Suprapubic skin (tissue), 3 donors: Measurements from ENCODE around the gene CACNG3.

Experiments
- CTCF ChIP-seq, 2 donors: fragments of 200-600 bp in 1 of 2; fragments of 450-650 bp in 1 of 2; sonication (generic) in 1 of 2; IDR thresholded peaks; one replicate each; pipeline ENCODE4 v1.5.1; 2016 to 2019; ENCODE audit warnings: antibody characterized with exemption in 2 of 2, mild to moderate bottlenecking in 1 of 2, moderate library complexity in 1 of 2
- EP300 ChIP-seq: sonication (generic); formaldehyde crosslinking; IDR thresholded peaks from one replicate; pipeline ENCODE4 v1.6.1; 2017; ENCODE audit warnings: antibody characterized with exemption
- POLR2A ChIP-seq, 2 donors: fragments of 450-650 bp; IDR thresholded peaks; one replicate each; pipeline ENCODE4 v1.6.1; 2017; ENCODE audit warnings: antibody characterized with exemption in 2 of 2, mild to moderate bottlenecking in 2 of 2, moderate library complexity in 2 of 2

GRCh38 chr16:24258791-24259190, 2.7 kb downstream of the CACNG3 start:
- TF ChIP-seq CTCF (IDR thresholded peaks at IDR 0.05) = no peak
- TF ChIP-seq POLR2A (IDR thresholded peaks at IDR 0.05) = no peak
- TF ChIP-seq EP300 = no peak
